MM.1S (cell line): ENCODE results near the gene TBC1D21.

Experiments
- EZH2 ChIP-seq: fragments of 300-600 bp; sonication (generic); optimal IDR thresholded peaks from 2 replicates; pipeline ENCODE3; 2017; ENCODE audit warnings: low read depth, mild to moderate bottlenecking, antibody characterized with exemption, low read length, mixed read lengths
- EZH2phosphoT487 ChIP-seq: fragments of 300-600 bp; sonication (generic); IDR thresholded peaks from 2 replicates; pipeline ENCODE4 v1.6.1; 2018; ENCODE audit warnings: antibody characterized with exemption, low read length
- TF ChIP-seq, protein P1 (sequence below): fragments of 300-600 bp; sonication (generic); IDR thresholded peaks from 2 replicates; pipeline ENCODE4 v1.5.1; 2016; ENCODE audit warnings: antibody characterized with exemption, low read length, mixed read lengths

DNA sequence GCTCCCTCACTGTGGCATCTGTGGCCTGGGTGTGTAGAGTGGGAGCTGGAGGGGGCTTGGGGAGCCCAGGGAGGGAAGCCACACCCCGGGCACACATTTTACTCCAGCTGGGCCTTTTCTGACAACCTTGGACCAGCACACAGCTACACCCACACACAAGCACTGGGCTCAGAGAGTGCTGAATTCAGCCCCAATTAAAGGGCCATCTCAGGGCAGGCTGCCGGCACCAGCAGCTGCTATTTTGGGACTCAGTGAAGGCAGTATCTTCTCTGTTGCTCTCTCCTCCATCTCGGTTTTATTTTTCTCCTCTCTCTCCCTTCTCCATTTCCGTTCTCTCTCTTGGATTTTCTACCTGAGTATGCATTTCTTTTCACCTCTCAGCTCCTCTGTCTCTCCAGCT, 19.1 kb upstream of the TBC1D21 start:
- TF ChIP-seq, protein P1, sequence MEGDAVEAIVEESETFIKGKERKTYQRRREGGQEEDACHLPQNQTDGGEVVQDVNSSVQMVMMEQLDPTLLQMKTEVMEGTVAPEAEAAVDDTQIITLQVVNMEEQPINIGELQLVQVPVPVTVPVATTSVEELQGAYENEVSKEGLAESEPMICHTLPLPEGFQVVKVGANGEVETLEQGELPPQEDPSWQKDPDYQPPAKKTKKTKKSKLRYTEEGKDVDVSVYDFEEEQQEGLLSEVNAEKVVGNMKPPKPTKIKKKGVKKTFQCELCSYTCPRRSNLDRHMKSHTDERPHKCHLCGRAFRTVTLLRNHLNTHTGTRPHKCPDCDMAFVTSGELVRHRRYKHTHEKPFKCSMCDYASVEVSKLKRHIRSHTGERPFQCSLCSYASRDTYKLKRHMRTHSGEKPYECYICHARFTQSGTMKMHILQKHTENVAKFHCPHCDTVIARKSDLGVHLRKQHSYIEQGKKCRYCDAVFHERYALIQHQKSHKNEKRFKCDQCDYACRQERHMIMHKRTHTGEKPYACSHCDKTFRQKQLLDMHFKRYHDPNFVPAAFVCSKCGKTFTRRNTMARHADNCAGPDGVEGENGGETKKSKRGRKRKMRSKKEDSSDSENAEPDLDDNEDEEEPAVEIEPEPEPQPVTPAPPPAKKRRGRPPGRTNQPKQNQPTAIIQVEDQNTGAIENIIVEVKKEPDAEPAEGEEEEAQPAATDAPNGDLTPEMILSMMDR = no peak
- TF ChIP-seq EZH2 (no peak), EZH2phosphoT487 (no peak)
